Stimulated activated CD8-positive, alpha-beta memory T cell treated with anti-CD3 and anti-CD28 coated beads, Interleukin-4, amount 100 ng/mL, for 48 hours (primary cell): ENCODE results near the gene WDR44.
"Not testable (repeated sequence)": the region's sequence is repeated elsewhere in the genome, so short reads cannot be mapped to it uniquely, and the experiment has no call there.

ENCODE experiments used
- DNase-seq: peaks from one replicate; pipeline ENCODE4 v3.0.0-alpha.2; 2020

Gene WDR44

DNA sequence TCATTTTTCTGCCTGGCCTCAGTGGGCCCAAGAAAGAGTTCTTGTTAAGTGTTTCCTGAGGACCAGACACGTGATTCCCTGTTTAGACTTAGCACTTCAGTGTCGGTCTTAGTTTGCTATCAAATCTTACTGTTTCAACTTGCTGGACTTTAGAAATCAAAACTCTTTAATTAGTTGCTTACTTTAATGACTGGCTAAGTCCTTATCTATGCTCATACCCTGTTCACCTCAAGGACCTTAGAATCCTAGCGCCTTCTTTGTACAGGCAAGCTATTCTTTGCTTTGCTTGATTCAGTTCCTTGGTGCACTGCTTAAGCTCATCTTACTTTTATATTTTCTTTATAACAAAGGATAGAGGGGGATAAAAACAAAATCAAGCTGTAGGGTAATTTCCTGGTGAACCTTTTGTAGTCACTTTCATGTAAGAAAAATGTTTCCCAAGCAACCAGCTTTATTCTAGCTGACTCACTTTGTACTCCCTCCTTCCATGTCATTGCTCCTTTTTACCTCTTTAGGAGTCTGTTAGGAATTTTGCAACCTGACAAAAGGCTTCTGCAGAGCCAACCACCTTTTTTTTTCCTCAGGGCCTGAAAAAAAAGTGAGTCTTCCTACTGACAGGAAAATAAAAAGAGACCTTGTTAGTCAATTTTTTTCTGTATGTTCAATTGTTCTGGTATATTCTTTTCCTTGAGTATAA, 14.7 kb downstream of the WDR44 start:
- no peak for DNase-seq

DNA sequence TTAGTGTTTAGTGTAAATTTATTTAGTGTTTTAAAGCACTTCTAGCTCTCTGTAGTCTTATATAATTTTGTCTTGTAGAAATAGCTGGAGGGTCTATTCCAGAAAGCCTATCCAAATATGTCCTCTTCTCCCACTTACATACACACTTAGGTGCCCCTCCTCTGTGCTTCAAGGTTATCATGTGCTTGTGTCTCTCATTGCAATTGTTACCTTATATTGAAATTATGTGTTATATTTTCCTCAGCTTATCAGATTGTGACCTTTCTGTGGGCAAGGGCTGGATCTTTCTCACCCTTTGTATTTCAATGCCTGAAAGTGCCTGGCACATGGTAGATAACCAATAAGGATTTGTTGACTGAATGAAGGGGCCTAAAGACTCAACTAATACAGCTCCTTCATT, 18.4 kb downstream of the WDR44 start:
- no peak for DNase-seq

DNA sequence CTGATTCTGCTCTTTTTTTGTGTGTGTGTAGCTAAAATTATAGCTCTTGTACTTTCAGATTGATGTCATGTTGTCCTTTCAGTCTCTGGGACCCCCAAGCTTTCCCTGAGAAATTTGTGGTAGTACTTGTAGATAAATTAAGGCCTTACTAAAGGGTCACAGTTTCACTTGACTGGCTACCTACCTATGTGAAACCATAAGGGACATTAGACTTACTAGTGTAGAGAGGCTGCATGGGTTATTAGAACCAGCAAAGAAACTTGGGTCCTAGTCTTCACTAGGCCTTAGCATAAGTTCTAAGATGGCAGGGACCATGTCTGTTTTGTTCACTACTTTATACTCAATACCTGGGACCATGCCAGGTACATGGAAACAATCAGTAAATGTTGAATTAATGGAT, 21.4 kb downstream of the WDR44 start:
- no peak for DNase-seq

DNA sequence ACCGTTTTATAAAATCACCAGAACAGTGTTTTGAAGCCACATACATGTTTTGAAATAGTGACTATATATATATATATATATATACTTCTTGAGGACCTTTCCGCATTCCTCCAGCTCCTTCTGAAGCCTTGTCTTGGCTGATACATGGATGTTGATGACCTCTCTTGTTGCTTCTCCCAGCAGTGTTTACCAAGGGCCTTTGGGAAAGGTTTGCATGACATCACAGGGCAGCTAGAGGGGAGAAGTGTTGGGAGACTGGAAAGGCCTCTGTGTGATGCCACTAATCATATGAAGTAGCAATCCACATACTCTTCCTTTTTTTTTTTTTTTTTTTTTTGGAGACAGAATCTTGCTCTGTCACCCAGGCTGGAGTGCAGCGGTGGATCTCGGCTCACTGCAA, 22.5 kb downstream of the WDR44 start:
- no peak for DNase-seq

DNA sequence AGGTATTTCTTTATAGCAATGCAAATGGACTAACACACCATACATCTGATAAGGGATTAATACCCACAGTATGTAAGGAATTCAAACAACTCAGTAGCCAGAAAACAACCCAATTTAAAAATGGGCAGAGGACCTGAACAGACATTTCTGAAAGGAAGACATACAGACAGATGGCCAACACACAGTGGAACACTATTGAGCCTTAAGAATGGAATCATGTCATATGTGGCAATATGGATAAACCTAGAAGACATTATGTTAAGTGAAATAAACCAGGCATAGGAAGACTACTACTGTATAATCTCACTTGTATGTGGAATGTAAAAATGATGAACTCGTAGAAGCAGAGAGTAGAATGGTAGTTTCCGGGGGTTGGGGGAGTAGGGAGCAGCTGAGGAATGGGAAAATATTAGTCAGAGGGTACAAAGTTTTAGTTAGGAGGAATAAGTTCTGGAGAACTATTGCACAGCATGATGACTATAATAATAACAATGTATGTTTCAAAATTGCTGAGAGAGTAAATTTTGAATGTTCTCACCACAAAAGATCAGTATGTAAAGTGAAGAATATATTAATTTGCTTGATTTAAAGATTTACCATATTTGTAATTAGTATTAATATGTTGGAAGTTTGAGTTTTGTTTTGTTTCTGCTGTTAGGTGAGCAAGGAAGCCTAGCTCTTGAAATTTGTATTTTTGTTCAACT, 25.2 kb downstream of the WDR44 start:
- DNase-seq: no peak

DNA sequence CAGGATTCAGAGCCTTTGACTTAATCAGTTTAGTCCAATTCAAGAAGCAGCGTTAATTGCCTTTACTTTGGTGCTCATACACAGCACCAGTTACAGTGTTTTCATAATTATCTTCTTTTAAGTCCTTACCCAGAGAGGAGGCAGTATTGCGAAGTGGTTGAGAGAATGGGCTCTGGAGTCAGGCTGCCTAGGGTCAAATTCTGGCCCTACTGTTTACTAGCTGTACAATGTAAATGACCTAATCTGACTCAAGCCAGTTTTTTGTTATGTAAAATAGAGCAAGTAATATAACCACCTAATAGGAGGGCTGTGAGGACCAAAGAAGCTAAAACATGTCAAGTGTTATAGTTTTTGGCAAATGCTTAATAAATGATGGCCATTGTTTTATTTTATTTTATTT, 27.6 kb downstream of the WDR44 start:
- no peak for DNase-seq

DNA sequence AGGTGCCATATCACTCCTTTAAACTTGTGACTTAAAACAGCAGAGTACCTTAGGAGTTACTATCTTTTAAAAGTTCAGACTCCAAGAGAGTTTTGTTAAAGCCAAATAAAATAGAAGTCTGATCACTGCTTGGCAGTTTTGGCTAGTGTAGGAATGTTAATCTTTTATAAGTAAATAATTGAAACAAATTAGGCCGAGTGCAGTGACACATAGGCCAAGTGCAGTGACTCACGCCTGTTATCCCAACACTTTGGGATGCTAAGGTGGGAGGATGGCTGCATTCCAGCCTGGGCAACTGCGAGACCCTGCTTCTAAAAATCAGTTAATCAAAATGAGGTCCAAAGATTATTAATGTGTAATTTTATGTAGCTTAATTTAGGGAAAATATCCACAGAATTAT, 37.2 kb downstream of the WDR44 start:
- DNase-seq: no peak

DNA sequence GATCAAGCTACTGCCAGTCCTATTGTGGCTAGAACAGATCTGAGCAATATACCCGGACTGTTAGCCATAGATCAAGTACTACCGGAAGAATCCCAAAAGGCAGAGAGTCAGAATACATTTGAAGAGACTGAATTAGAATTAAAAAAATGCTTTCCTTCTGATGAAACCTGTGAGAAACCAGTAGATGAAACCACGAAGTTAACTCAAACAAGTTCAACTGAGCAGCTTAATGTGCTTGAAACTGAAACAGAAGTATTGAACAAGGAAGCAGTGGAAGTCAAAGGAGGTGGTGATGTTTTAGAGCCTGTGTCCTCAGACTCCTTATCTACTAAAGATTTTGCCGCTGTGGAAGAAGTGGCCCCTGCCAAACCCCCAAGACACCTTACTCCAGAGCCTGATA, 46.8 kb downstream of the WDR44 start:
- no peak for DNase-seq

DNA sequence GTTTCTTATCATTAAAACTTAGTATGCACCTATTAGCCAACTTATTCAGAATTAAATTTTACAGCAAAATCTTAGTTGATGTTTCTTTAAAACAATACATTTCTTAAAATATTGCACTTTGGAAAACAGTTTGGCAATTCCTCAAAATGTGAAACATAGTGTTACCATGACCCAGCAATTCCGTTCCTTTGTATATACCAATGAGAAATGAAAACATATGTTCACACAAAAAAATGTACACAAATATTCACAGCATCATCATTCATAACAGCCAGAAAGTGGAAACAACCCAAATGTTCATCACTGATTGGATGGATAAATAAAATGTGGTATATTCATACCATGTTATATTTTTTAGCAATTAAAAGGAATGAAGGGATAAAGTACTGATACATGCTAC, 50.2 kb downstream of the WDR44 start:
- no peak for DNase-seq

DNA sequence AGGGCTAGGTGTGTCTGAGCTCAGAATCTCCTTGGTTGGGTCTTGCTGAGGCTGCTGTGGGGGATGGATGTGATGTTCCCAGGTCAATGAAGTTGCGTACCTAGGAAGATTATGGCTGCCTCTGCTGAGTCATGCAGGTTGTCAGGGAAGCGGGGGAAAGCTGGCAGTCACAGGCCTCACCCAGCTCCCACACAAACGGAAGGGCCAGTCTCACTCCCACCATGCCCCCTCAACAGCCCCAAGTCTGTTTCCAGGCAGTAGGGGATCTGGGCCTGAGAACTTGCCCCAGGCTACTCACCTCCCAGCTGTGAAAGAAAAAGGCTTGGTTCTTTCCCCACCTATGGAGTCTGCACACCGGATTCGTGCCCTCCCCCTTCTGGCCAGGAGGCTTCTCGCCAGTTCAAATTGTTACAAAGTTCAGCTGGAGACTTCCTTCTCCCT, 72.9 kb downstream of the WDR44 start:
- no peak for DNase-seq

DNA sequence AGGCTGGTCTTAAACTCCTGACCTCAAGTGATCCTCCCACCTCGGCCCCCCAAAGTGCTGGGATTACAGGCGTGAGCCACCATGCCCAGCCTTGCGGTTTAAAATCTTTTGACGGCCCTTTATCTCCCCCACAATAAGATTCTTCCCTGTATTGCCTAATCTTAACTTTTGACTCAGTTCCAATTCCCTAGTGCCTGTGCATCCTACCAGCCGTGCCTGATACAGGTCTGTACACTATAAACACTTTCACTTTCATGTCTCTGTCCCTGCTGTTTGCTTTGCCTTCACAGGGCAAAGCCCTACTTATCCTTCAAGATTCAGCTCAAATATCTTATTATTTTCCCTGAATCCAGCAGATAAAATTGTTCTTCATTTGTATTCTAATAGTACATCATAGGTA, 74.6 kb downstream of the WDR44 start:
- DNase-seq: no peak

DNA sequence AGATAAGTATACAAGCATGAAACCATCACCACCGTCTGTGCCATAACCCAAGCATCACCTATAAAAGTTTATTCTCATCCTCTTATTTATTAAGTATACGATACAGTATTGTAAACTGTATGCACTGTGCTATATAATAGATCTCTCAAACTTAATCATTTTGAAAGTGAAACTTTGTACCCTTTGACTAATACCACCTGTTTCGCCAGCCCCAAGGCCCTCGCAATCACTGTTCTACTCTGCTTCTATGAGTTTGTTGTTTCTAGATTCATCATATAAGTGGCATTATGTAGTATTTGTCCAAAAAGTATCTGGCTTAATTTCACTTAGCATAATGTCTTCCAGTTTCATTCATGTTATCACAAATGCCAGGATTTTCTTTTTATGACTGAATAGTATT, 77.7 kb downstream of the WDR44 start:
- peak; percentile 22 for DNase-seq

DNA sequence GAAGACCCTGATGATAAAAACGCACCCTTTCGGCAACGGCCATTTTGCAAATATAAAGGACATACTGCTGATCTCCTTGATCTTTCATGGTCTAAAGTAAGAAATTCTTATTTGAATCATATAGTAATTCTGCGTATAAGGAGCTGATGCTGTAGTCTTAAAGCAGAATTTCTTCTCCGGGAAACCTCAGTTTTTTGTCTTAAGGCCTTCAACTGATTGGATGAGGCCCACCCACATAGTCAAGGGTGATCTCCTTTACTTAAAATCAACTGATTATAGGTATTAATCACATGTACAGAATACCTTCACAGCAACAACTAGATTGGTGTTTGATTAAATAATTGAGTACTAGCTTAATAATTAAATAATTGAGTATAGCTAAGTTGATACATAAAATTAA, 86.9 kb downstream of the WDR44 start:
- DNase-seq: no peak

DNA sequence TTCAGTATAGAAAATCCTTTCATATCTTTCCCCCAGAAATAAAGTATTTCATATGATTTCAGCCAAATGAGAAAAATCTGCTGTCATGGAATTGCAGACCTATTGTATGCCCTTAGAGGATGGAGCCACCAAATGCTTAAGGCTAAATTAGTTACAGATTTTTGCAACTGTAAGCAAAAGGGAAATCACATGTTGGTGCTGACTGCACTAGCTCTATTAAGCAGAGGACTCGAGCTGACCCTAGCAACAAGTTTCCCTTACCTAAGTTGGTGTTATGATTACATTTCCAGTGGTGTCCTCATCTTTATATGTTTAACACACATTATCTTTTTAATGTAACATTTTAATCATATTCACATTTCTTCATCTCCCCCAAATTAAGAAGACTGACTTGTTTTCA, 91.4 kb downstream of the WDR44 start:
- DNase-seq: no peak

DNA sequence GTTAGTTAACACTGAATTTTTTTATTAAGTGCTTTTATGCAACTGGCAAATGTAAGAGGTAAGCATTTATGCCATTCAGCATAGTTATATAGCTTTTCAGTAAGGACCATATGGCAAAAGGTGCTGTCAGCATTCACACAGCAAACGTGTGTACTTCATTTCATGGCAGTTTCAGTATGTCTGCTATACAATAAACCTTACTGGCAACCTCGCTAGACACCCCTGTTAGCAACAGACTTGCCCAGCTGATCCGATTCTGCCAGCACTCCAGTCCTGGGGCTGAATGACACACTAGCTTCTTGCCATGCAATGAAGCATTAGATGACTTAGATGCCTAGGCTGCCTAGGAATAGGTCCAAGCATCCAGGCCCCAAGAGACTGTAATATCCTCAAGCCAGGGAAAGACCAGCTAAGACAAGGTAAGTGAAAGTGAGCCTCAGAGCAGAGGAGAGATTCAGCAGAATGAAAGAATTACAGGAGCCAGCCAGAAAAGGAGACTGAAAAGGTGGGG, 102.4 kb downstream of the WDR44 start:
- DNase-seq: no peak

DNA sequence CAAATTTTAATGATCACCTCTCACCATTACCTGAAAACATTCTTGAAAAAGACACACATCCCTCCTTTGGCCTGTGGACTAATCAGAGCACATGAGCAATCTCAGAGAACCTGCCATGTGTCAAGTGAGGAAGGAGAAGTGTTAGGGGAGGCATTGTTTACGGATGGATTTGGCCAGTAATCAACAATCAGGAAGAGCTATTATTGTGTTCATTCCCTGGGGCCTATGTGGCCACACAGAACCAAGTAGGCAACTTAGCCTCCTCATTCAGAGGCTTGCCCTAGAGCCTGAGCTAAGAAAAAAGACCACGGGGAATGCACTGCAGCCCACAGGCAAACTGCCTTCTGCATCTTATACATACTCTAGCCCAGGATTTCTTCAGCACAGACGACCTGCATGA, 109.1 kb downstream of the WDR44 start:
- DNase-seq: no peak

DNA sequence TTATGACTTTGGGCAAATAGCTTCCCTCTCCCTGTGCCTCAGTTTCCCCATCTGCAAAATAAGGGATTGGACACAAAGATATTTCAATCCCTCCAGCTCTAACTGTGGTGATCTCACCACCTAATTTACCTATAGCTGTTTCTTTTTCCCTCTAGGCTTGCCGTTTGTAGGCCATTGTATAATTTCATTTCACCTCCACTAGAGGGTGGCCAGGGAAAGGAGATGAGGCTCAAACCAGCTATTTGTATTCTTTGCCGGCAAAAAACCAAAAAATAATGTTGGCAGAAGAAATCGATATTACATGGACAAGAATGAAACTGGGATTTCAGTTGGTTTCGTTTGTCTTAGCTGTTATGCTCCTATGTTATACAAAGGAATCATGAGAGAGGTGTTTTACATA, 113.6 kb downstream of the WDR44 start:
- no peak for DNase-seq

DNA sequence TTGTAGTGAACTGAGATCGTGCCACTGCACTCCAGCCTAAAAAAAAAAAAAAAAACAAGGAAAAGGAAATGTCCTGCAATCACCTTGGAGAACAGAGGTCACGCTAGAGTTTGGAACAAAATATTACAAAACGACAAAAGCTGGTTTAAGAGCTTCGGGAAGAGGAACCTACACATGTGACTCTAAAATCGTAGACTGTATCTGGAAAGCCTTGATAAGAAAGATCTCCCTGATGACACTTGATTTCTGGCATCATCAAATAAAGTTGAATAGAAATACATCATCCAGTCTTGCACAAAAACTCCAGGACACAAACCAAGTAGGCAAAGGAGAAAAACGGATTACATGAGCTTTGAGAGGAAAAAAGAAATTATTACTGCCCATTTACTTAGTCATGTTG, 118.6 kb downstream of the WDR44 start:
- DNase-seq: no peak

DNA sequence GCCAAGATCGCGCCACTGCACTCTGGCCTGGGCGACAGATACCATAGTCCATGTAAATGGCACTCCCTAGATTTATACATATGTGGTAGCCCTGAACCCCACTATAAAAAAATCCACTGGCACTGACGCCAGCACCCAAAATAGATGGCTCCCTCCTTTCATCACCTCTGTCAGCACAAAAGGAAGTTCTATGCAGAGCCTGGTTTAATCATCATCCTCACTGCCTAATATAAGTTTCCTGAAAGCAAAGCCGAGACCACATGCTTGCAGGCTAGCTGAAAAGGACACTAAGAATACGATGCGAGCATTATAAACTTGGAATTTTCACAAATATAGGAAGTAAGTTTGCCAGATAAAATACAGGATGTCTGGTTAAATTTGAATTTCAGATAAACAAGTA, 122.2 kb downstream of the WDR44 start:
- DNase-seq: no peak

DNA sequence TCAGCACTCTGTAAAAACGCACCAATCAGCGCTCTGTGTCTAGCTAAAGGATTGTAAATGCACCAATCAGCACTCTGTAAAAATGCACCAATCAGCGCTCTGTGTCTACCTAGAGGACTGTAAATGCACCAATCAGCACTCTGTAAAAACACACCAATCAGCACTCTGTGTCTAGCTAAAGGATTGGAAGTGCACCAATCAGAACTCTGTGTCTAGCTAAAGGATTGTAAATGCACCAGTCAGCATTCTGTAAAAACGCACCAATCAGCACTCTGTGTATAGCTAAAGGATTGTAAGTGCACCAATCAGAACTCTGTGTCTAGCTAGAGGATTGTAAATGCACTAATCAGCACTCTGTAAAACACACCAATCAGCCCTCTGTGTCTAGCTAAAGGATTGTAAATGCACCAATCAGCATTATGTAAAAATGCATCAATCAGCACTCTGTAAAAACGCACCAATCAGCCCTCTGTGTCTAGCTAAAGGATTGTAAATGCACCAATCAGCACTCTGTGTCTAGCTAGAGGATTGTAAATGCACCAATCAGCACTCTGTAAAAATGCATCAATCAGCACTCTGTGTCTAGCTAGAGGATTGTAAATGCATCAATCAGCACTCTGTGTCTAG, 124.9 kb downstream of the WDR44 start:
- DNase-seq: not testable (repeated sequence)

DNA sequence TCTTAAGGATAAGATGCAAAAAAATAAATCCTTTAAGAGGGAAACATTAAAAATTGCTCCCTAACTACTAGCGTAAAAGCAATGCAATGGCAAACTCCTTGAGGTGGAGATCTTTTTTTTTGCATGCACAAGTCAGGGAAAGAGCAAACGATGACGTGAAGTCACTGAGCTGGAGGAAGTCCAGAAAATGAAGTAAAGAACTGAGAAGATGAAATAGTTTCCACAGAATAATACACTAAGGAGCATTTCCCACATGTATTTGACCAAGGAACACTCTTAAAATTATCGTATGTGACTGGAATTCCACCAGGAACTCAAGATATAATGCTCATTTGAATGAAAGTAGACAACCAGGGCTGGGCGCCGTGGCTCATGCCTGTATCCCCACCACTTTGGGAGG, 128.7 kb downstream of the WDR44 start:
- DNase-seq: no peak

DNA sequence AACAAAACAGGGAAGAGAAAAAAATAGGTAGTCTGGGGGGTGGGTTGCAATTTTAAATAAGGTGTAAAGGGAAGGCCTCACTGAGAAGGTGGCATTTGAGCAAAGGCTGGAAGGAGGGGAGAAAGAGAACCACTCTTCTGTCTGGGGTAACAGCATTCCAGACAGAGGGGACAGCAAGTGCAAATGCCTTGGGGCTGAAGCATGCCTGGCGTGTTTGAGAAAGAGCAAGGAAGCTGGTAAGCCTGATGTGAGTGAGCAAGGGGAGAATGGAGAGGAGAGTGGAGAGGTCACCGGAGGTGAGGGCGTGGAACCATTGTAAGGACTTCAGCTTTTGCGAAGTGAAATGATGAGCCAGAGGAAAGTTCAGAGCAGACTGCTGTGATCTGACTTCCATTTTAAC, 130.0 kb downstream of the WDR44 start:
- no peak for DNase-seq

DNA sequence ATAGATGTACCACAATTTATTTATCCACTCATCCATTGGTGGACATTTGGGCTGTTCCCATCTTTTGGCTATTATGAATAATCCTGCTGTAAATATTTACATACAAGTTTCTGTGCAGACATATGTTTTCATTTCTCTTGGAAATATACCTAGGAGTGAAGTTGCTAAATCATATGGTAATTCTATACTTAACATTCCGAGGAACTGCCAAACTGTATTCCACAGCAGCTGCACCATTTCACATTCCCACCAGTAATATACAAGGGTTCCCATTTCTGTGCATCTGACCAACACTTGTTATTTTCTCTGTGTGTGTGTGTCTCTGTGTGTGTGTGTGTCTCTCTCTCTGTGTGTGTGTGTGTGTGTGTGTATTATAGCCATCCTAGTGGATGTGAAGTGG, 134.3 kb downstream of the WDR44 start:
- no peak for DNase-seq

DNA sequence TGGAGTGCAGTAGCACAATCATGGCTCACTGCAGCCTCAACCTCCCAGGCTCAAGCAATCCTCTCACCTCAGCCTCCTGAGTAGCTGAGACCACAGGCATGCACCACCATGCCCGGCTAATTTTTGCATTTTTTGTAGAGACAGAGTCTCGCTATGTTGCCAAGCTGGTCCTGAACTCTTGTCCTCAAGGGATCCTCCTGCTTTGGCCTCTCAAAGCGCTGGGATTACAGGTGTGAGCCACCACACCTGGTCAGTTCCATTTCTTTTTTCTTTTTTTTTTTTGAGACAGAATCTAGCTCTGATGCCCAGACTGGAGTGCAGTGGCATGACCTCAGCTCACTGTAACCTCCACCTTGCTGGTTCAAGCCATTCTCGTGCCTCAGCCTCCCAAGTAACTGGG, 136.5 kb downstream of the WDR44 start:
- DNase-seq: not testable (repeated sequence)
